IMR-90 (cell line): Measurements from ENCODE around the gene TRAF1. TPM values are rescaled to one million over a fixed set of nuclear protein-coding genes. Genes with fewer than 3 reads are reported as not detected.

Experiments used
- ATAC-seq: fragments of 200-7000 bp; cut with Tn5 transposase; 2 replicates; pipeline ENCODE4 v1.9.1; 2020; ENCODE audit warnings: low read depth, mild to moderate bottlenecking, moderate library complexity
- BruUV-seq: library from RNA; stranded (reverse); fragments of 400-500 nt; replicated peaks from 2 replicates; lab custom pipeline; 2021; lab: Mats Ljungman, UMichigan
- CTCF ChIA-PET: fragments of 300-600 bp; formaldehyde crosslinking; extraction: SDS; loops from one replicate; lab custom pipeline; 2021; ENCODE audit warnings: antibody characterized with exemption; lab: Yijun Ruan, JAX
- POLR2A ChIA-PET: fragments of 300-600 bp; sonication (Branson Sonifier 250); formaldehyde crosslinking; loops from one replicate; lab custom pipeline; 2022; ENCODE audit warnings: antibody characterized with exemption; ENCODE audit not compliant: unreplicated experiment; lab: Charles Lee
- DNase-seq: peaks from one replicate; pipeline ENCODE4 v3.0.0; 2013
- H2AFZ ChIP-seq: replicated peaks from 2 replicates; pipeline ENCODE3; 2013; ENCODE audit warnings: low read length, mild to moderate bottlenecking; ENCODE audit not compliant: poor library complexity
- H2AK5ac ChIP-seq: 2 replicates; pipeline ENCODE4 v1.6.1; 2013; ENCODE audit warnings: low read depth, low read length, inconsistent platforms
- H2AK9ac ChIP-seq: replicated peaks from 2 replicates; pipeline ENCODE3; 2013; ENCODE audit warnings: mild to moderate bottlenecking, low read depth, low read length, moderate library complexity; ENCODE audit not compliant: poor library complexity
- H2BK120ac ChIP-seq: 2 replicates; pipeline ENCODE4 v1.6.1; 2013; ENCODE audit warnings: low read depth, low read length, inconsistent platforms
- H2BK15ac ChIP-seq: 3 replicates; pipeline ENCODE4 v1.6.1; 2013; ENCODE audit warnings: low read depth, low read length, inconsistent platforms
- H2BK20ac ChIP-seq: 2 replicates; pipeline ENCODE4 v1.6.1; 2013; ENCODE audit warnings: low read depth, mild to moderate bottlenecking, inconsistent platforms, low read length, moderate library complexity
- H2BK5ac ChIP-seq: 2 replicates; pipeline ENCODE4 v1.6.1; 2013; ENCODE audit warnings: mild to moderate bottlenecking, low read depth, low read length, inconsistent platforms; ENCODE audit not compliant: poor library complexity, severe bottlenecking
- H3K14ac ChIP-seq: replicated peaks from 2 replicates; pipeline ENCODE4 v1.6.1; 2013; ENCODE audit warnings: low read depth, low read length, inconsistent platforms
- H3K18ac ChIP-seq: 2 replicates; pipeline ENCODE4 v1.6.1; 2013; ENCODE audit warnings: low read depth, low read length, control low read depth
- H3K23ac ChIP-seq: 2 replicates; pipeline ENCODE4 v1.6.1; 2013; ENCODE audit warnings: low read depth, low read length, inconsistent platforms
- H3K27ac ChIP-seq: 2 replicates; pipeline ENCODE4 v1.5.1; 2013; ENCODE audit warnings: mild to moderate bottlenecking, control low read depth, low read length; ENCODE audit not compliant: insufficient read depth
- H3K27me3 ChIP-seq: 2 replicates; pipeline ENCODE4 v1.6.1; 2013; ENCODE audit warnings: low read length; ENCODE audit not compliant: control insufficient read depth, insufficient read depth
- H3K36me3 ChIP-seq: 2 replicates; pipeline ENCODE4 v1.6.1; 2013; ENCODE audit warnings: low read length, mixed read lengths; ENCODE audit not compliant: control insufficient read depth, insufficient read depth
- H3K4ac ChIP-seq: 2 replicates; pipeline ENCODE4 v1.6.1; 2013; ENCODE audit warnings: low read depth, low read length, inconsistent platforms
- H3K4me1 ChIP-seq: 2 replicates; pipeline ENCODE4 v1.6.1; 2013; ENCODE audit warnings: low read length, mixed read lengths; ENCODE audit not compliant: control insufficient read depth, insufficient read depth
- H3K4me2 ChIP-seq: 2 replicates; pipeline ENCODE4 v1.6.1; 2013; ENCODE audit warnings: low read depth, mild to moderate bottlenecking, control low read depth, low read length, moderate library complexity
- H3K4me3 ChIP-seq: 2 replicates; pipeline ENCODE4 v1.5.1; 2013; ENCODE audit warnings: low read depth, mild to moderate bottlenecking, control low read depth, low read length, moderate library complexity; ENCODE audit not compliant: insufficient read depth
- H3K56ac ChIP-seq: 2 replicates; pipeline ENCODE4 v1.6.1; 2013; ENCODE audit warnings: low read length, inconsistent platforms; ENCODE audit not compliant: insufficient read depth; ENCODE audit errors: extremely low read depth
- H3K79me1 ChIP-seq, 2 experiments: 2 replicates each; pipeline ENCODE4 v1.6.1; 2013; ENCODE audit warnings: low read length in 2 of 2, inconsistent platforms in 1 of 2, low read depth in 1 of 2
- H3K9ac ChIP-seq: 2 replicates; pipeline ENCODE4 v1.6.1; 2013; ENCODE audit warnings: low read depth, low read length, control low read depth
- H3K9me1 ChIP-seq: 2 replicates; pipeline ENCODE4 v1.6.1; 2013; ENCODE audit warnings: low read length, inconsistent platforms; ENCODE audit not compliant: insufficient read depth
- H3K9me3 ChIP-seq: 2 replicates; pipeline ENCODE4 v1.6.1; 2013; ENCODE audit warnings: low read length; ENCODE audit not compliant: control insufficient read depth, insufficient read depth
- H4K20me1 ChIP-seq: 2 replicates; pipeline ENCODE4 v1.6.1; 2013; ENCODE audit warnings: low read length, inconsistent platforms; ENCODE audit not compliant: insufficient read depth
- H4K5ac ChIP-seq: 2 replicates; pipeline ENCODE4 v1.6.1; 2013; ENCODE audit warnings: mild to moderate bottlenecking, low read depth, low read length, control low read depth
- H4K8ac ChIP-seq, 2 experiments: 2 replicates each; pipeline ENCODE4 v1.6.1; 2013; ENCODE audit warnings: low read depth in 2 of 2, low read length in 2 of 2, control low read depth in 1 of 2, inconsistent platforms in 1 of 2
- H4K91ac ChIP-seq: 2 replicates; pipeline ENCODE4 v1.6.1; 2013; ENCODE audit warnings: low read depth, low read length, inconsistent platforms; ENCODE audit not compliant: insufficient read depth
- CEBPB ChIP-seq: IDR thresholded peaks from 2 replicates; pipeline ENCODE4 v1.6.1; 2012; ENCODE audit warnings: low read depth, low read length, improper control_type of control experiment
- CHD1 ChIP-seq: IDR thresholded peaks from 2 replicates; pipeline ENCODE4 v1.6.1; 2012; ENCODE audit warnings: low read depth, low read length, improper control_type of control experiment
- FOS ChIP-seq: fragments of 150-350 bp; IDR thresholded peaks from 2 replicates; pipeline ENCODE4 v1.6.1; 2016; ENCODE audit warnings: low read depth, low read length
- MAFK ChIP-seq: IDR thresholded peaks from 2 replicates; pipeline ENCODE4 v1.6.1; 2012; ENCODE audit warnings: low read depth, low read length, improper control_type of control experiment
- MAZ ChIP-seq: IDR thresholded peaks from 2 replicates; pipeline ENCODE4 v1.6.1; 2012; ENCODE audit warnings: low read depth, mild to moderate bottlenecking, low read length, improper control_type of control experiment, moderate library complexity, borderline replicate concordance
- MXI1 ChIP-seq: IDR thresholded peaks from 2 replicates; pipeline ENCODE4 v1.6.1; 2012; ENCODE audit warnings: low read depth, mild to moderate bottlenecking, low read length, moderate library complexity, borderline replicate concordance
- NFE2L2 ChIP-seq: fragments of 150-350 bp; IDR thresholded peaks from 2 replicates; pipeline ENCODE4 v1.6.1; 2016; ENCODE audit warnings: low read depth, mild to moderate bottlenecking, low read length
- POLR2A ChIP-seq: IDR thresholded peaks from 2 replicates; pipeline ENCODE4 v1.6.1; 2012; ENCODE audit warnings: mild to moderate bottlenecking, low read depth, low read length
- RAD21 ChIP-seq: IDR thresholded peaks from 2 replicates; pipeline ENCODE4 v1.6.1; 2012; ENCODE audit warnings: low read length, improper control_type of control experiment
- RCOR1 ChIP-seq: IDR thresholded peaks from 2 replicates; pipeline ENCODE4 v1.6.1; 2012; ENCODE audit warnings: mild to moderate bottlenecking, low read length, improper control_type of control experiment; ENCODE audit not compliant: insufficient replicate concordance
- RFX5 ChIP-seq: IDR thresholded peaks from 2 replicates; pipeline ENCODE4 v1.8.0; 2012; ENCODE audit warnings: low read depth, mild to moderate bottlenecking, low read length, moderate library complexity
- SMC3 ChIP-seq: fragments of 150-350 bp; IDR thresholded peaks from 2 replicates; pipeline ENCODE4 v1.6.1; 2016; ENCODE audit warnings: low read depth, mild to moderate bottlenecking, antibody characterized with exemption, low read length, moderate library complexity
- WGBS, 2 experiments: methylation state at CpG; one replicate each; pipeline versions ENCODE4 v1.1.5 to v1.1.7; 2013; ENCODE audit warnings: missing lambda C conversion rate in 2 of 2; ENCODE audit not compliant: insufficient read length in 1 of 2; ENCODE audit errors: extremely low coverage in 2 of 2; 5-methylcytosine and 5-hydroxymethylcytosine counted together
- dilution Hi-C: fragments of 300-500 bp; cut with HindIII; formaldehyde crosslinking; loops from one replicate; pipeline ENCODE4 v1.14.3; 2018; ENCODE audit warnings: low sequenced_read_pairs; ENCODE audit not compliant: unreplicated experiment
- in situ Hi-C: fragments of 300-500 bp; cut with MboI; formaldehyde crosslinking; loops from 3 replicates; pipeline ENCODE4 v1.14.3; 2019; ENCODE audit warnings: low sequenced_read_pairs, inconsistent platforms, mixed read lengths
- intact Hi-C: fragments of 100-400 bp; cut with micrococcal nuclease; formaldehyde crosslinking; loops from 2 replicates; pipeline ENCODE4 v1.10.0; 2022
- polyA plus RNA-seq, 3 experiments: library from polyadenylated mRNA; depleted of rRNA; stranded (reverse); fragments of >200 nt; gene quantifications; 2 replicates each; pipeline ENCODE4 v1.2.3, GENCODE V29; 2012; ENCODE audit warnings: low replicate concordance in 1 of 3
- total RNA-seq: library from RNA; depleted of rRNA; stranded (reverse); fragments of >200 nt; gene quantifications from 2 replicates; pipeline ENCODE4 v1.2.3, GENCODE V29; 2012
- TF ChIP-seq, protein P1 (sequence below): fragments of 150-350 bp; IDR thresholded peaks from 2 replicates; pipeline ENCODE4 v1.6.1; 2017; ENCODE audit warnings: mild to moderate bottlenecking, antibody characterized with exemption, low read length, low read depth
- TF ChIP-seq, protein P2 (sequence below): conservative IDR thresholded peaks from 2 replicates; pipeline ENCODE4 v1.5.1; 2012; ENCODE audit warnings: mild to moderate bottlenecking, low read depth, low read length, improper control_type of control experiment
- TF ChIP-seq, protein P3 (sequence below): fragments of 150-350 bp; IDR thresholded peaks from 2 replicates; pipeline ENCODE4 v1.6.1; 2016; ENCODE audit warnings: low read depth, mild to moderate bottlenecking, low read length, moderate library complexity, borderline replicate concordance

The TRAF1 gene
- total and polyA plus RNA-seq, 2 of the 4 experiments (the other 2 are of a cell fraction) = 3.9 to 4.1 TPM

DNA sequence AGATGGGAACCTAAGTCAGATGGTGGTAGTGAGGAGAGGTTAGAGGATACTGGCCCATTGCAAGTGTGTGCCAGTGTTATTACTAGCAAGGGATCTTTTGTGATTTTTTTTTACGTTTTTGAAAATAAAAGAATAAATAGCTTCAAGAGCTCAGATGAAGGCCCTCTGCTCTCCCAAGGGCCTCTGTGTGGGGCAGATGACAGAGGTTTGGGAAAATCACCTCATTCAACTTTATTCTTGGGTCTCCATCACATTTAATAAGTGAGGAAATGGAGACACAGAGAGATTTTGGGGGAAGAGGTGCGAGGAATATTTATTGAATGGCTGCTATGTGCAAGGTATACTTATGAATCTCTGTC is 10.1 kb upstream of the TRAF1 start:
- ATAC-seq = no peak

More for the DNA sequence above, 10.1 kb upstream of the TRAF1 start:
- Histone ChIP-seq H2BK15ac (peak overlapping the region; percentile 73; the same call in 1 of the 3 replicates), H2BK120ac (peak overlapping the region; percentile 96), H3K9me3 (no peaks in the 10 kb centered on the region), H3K4ac (peak overlapping the region; percentile 94), H3K79me1 (0 out of 4 replicates have a peak, but pooled peaks cover 0 to 8% of the 10 kb centered on the region in 2 experiments), H2BK20ac (peak overlapping the region; percentile 93), H3K27me3 (no peaks in the 10 kb centered on the region), H3K23ac (peak overlapping the region; percentile 73; the same call in 1 of the 2 replicates), H3K9me1 (peaks cover 19% of the 10 kb centered on the region), H3K36me3 (no peaks in the 10 kb centered on the region), H3K27ac (peak overlapping the region; percentile 99; the same call in 1 of the 2 replicates), H3K4me3 (no peak overlapping the region), H3K4me2 (no peak overlapping the region), H4K91ac (peak overlapping the region; percentile 89), H2BK5ac (peak overlapping the region; percentile 88), H4K5ac (no peak overlapping the region), H3K18ac (peak overlapping the region; percentile 1; the same call in 1 of the 2 replicates), H3K4me1 (peaks cover 42% of the 10 kb centered on the region), H4K20me1 (no peaks in the 10 kb centered on the region), H2AFZ (peak overlapping the region; percentile 29), H4K8ac (peak overlapping the region; percentile 59 to 77; a peak in 2 of 4 replicates), H2AK9ac (peak overlapping the region; percentile 30), H3K14ac (peak overlapping the region; percentile 75), H2AK5ac (peak overlapping the region; percentile 80; the same call in 1 of the 2 replicates), H3K56ac (peak overlapping the region; percentile 86; the same call in 1 of the 2 replicates), H3K9ac (no peak overlapping the region)
- TF ChIP-seq, protein P1, sequence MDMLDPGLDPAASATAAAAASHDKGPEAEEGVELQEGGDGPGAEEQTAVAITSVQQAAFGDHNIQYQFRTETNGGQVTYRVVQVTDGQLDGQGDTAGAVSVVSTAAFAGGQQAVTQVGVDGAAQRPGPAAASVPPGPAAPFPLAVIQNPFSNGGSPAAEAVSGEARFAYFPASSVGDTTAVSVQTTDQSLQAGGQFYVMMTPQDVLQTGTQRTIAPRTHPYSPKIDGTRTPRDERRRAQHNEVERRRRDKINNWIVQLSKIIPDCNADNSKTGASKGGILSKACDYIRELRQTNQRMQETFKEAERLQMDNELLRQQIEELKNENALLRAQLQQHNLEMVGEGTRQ = no peak
- TF ChIP-seq, protein P2, sequence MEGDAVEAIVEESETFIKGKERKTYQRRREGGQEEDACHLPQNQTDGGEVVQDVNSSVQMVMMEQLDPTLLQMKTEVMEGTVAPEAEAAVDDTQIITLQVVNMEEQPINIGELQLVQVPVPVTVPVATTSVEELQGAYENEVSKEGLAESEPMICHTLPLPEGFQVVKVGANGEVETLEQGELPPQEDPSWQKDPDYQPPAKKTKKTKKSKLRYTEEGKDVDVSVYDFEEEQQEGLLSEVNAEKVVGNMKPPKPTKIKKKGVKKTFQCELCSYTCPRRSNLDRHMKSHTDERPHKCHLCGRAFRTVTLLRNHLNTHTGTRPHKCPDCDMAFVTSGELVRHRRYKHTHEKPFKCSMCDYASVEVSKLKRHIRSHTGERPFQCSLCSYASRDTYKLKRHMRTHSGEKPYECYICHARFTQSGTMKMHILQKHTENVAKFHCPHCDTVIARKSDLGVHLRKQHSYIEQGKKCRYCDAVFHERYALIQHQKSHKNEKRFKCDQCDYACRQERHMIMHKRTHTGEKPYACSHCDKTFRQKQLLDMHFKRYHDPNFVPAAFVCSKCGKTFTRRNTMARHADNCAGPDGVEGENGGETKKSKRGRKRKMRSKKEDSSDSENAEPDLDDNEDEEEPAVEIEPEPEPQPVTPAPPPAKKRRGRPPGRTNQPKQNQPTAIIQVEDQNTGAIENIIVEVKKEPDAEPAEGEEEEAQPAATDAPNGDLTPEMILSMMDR = no peak
- TF ChIP-seq CHD1 (no peak), NFE2L2 (no peak), MXI1 (no peak), SMC3 (no peak), RCOR1 (no peak), POLR2A (no peak), RFX5 (no peak), FOS (no peak), MAZ (no peak), CEBPB (no peak), MAFK (no peak), RAD21 (no peak)
- TF ChIP-seq, protein P3, sequence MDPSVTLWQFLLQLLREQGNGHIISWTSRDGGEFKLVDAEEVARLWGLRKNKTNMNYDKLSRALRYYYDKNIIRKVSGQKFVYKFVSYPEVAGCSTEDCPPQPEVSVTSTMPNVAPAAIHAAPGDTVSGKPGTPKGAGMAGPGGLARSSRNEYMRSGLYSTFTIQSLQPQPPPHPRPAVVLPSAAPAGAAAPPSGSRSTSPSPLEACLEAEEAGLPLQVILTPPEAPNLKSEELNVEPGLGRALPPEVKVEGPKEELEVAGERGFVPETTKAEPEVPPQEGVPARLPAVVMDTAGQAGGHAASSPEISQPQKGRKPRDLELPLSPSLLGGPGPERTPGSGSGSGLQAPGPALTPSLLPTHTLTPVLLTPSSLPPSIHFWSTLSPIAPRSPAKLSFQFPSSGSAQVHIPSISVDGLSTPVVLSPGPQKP = no peak
- dilution Hi-C loops (no loop called here), in situ Hi-C loops (loop anchor here (5.0 kb wide), 1 partner anchor 64 kb away; no protein-coding TSS in a partner anchor), intact Hi-C loops (loop anchor here (1.0 to 5.0 kb wide), 5 partner anchors 59 to 319 kb away; partner anchors contain the start of gene PHF19)
- no TSS peak for BruUV-seq
- CTCF ChIA-PET = interaction anchor here (0.6 to 1.3 kb wide), 3 partner anchors 20 to 203 kb away, joined by 3 to 5 read pairs (median 4); no protein-coding TSS in a partner anchor
- DNase-seq = no peak
- no CpG with 5 or more reads among the region's 2 CpGs for WGBS, 2 experiments
- POLR2A ChIA-PET = no interaction called here
